Heart right ventricle (tissue), 16 donors: ENCODE measurements around the gene GPR176. TPM values are rescaled to one million over a fixed set of nuclear protein-coding genes. Genes with fewer than 3 reads are reported as not detected.
A peak's percentile ranks its signal among the peaks of the same experiment; 100 is the strongest.

ENCODE experiments used
- ATAC-seq, 8 donors: fragments of 200-7000 bp; cut with Tn5 transposase; one replicate each; pipeline ENCODE4 v1.9.1; 2020; ENCODE audit warnings: mild to moderate bottlenecking in 8 of 8, moderate library complexity in 8 of 8, moderate number of reproducible peaks in 1 of 8
- DNase-seq, 2 donors: peaks; one replicate each; pipeline ENCODE4 v3.0.0-alpha.2; 2020
- H3K27ac ChIP-seq, 10 donors: fragments of 200-600 bp; sonication (generic) in 2 of 10; one replicate each; pipeline versions ENCODE4 v1.5.0 to v1.8.0; 2020 to 2022; ENCODE audit warnings: mild to moderate bottlenecking in 3 of 10
- H3K27me3 ChIP-seq, 7 donors: fragments of 200-600 bp; one replicate each; pipeline ENCODE4 v1.8.0; 2021 to 2022; ENCODE audit warnings: mild to moderate bottlenecking in 2 of 7
- H3K36me3 ChIP-seq, 9 donors: fragments of 200-600 bp; sonication (generic) in 1 of 9; one replicate each; pipeline versions ENCODE4 v1.5.0 to v1.8.0; 2020 to 2022; ENCODE audit warnings: mild to moderate bottlenecking in 2 of 9
- H3K4me1 ChIP-seq, 9 donors: fragments of 200-600 bp; sonication (generic) in 1 of 9; one replicate each; pipeline versions ENCODE4 v1.5.0 to v1.8.0; 2020 to 2022; ENCODE audit warnings: mild to moderate bottlenecking in 4 of 9
- H3K4me3 ChIP-seq, 10 donors: fragments of 200-600 bp; sonication (generic) in 2 of 10; one replicate each; pipeline versions ENCODE4 v1.5.0 to v1.8.0; 2020 to 2022; ENCODE audit warnings: mild to moderate bottlenecking in 7 of 10, moderate library complexity in 2 of 10
- H3K9me3 ChIP-seq, 11 donors: fragments of 200-600 bp in 10 of 11; sonication (generic) in 2 of 11; one replicate each; pipeline versions ENCODE4 v1.5.0 to v1.8.0; 2013 to 2022; ENCODE audit warnings: mild to moderate bottlenecking in 2 of 11, control low read depth in 1 of 11, moderate library complexity in 1 of 11
- WGBS, 2 donors: extraction: QIAGEN DNeasy Blood & Tissue Kit; methylation state at CpG; one replicate each; pipeline ENCODE4 v1.1.7; 2013; ENCODE audit warnings: inconsistent platforms in 1 of 2; 5-methylcytosine and 5-hydroxymethylcytosine counted together
- intact Hi-C, 10 donors: fragments of 100-400 bp; cut with DNase I; formaldehyde crosslinking; loops; one replicate each; pipeline versions ENCODE4 v1.11.1 to v1.14.2; 2022
- polyA plus RNA-seq, 2 donors: library from polyadenylated mRNA; stranded (reverse); fragments of 200-250 nt; gene quantifications; one replicate each; pipeline ENCODE4 v1.2.3, GENCODE V29; 2013
- total RNA-seq, 10 donors: library from RNA; stranded (reverse); fragmentation: NEBNext Ultra II Directional in 3 of 10; extraction: Animal tissue kit (Norgen Biotek cat#: 25700) in 3 of 10; gene quantifications; one replicate each; pipeline versions ENCODE4 v1.2.1 to v1.2.4, GENCODE V29; 2021 to 2023
- TF ChIP-seq, protein P1 (sequence below), 9 donors: fragments of 200-600 bp; sonication (generic) in 2 of 9; IDR thresholded peaks; one replicate each; pipeline versions ENCODE4 v1.5.0 to v1.8.0; 2021 to 2022; ENCODE audit warnings: antibody characterized with exemption in 9 of 9, mild to moderate bottlenecking in 5 of 9, moderate library complexity in 1 of 9
- donor health status: Arrhythmogenic right ventricular cardiomyopathy.
- donor health status: ischemic (EF 13 %, LVEDD 7.1; RV severe dilation, severe dysfunction).
- donor health status: healthy with polysubstance abuse.
- donor health status: DM: no; HTN: yes; CAD: no.
- donor health status: DM: no; HTN: no; CAD: no.
- donor health status: ischemic (EF 25% LVEDD 6.9; RV normal size, moderate dysfunction).
- donor health status: ischemic (EF 25% LVEDD 5.7; RV mildly dilated, moderate dysfunction).
- donor health status: healthy.
- donor health status: DM: yes; HTN: yes; CAD: no.
- donor health status: Ischemic cardiomyopathy.
- donor health status: ischemic (EF 35%, LVEDD 5.7; RV mildly dilated, moderate dysfunction).
- donor health status: nonischemic (EF 11% LVEDD 7.7; RV severe dilation, severe dysfunction).
- donor health status: DM: yes; HTN: yes; CAD: no.
- donor health status: PGD.
- donor health status: ischemic (EF 29% LVEDD 5.4; RV normal size, mild dysfunction).
- donor health status: nonischemic (EF 23%, LVEDD 6.1; RV moderate dilation, normal function).

Gene GPR176
- total and polyA plus RNA-seq, 12 donors, result 0.87 to 3.1 (median 1.6) TPM

DNA sequence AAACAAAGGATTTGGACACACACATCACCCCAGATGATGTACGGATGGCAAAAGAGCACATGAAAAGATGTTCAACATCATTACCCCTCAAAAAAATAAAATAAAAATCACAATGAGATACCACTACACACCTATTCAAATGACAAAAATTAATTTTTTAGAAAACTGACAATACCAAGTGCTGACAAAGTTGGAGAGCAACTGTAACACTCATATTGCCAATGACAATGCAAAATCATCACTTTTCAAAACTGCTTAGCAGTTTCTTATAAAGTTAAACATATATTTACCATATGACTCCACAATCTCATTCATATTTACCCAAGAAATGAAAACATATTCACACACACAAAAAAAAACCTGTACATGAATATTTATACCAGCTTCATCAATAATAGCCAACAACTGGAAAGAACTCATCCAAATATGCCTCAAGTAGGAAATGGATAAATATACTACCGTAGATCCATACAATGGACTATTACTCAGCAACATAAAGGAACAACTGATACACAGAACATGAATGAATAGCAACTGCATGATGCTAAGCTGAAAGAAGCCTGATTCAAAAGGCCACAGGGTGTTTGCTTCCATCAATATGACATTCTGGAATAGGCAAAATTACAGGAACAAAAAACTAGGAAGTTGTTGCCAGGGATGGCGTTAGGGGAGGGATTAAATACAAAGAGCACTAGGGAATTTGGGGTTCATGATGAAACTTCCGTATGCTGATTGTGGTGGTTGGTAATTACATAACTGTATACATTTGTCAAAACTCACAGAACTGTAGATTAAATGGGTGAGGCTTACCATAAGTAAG lies 138.7 kb downstream of the GPR176 start:
- ATAC-seq, result no peak

GRCh38 chr15:39778021-39778420 lies 142.0 kb downstream of the GPR176 start:
- intact Hi-C loops, result no loop called here
- Histone ChIP-seq H3K27ac (no peak overlapping the region), H3K4me3 (no peak overlapping the region), H3K36me3 (no peaks in the 10 kb centered on the region), H3K9me3 (no peaks in the 10 kb centered on the region), H3K4me1 (peaks cover 0 to 10% (median 0%) of the 10 kb centered on the region in 9 donors), H3K27me3 (no peaks in the 10 kb centered on the region)
- TF ChIP-seq, protein P1, sequence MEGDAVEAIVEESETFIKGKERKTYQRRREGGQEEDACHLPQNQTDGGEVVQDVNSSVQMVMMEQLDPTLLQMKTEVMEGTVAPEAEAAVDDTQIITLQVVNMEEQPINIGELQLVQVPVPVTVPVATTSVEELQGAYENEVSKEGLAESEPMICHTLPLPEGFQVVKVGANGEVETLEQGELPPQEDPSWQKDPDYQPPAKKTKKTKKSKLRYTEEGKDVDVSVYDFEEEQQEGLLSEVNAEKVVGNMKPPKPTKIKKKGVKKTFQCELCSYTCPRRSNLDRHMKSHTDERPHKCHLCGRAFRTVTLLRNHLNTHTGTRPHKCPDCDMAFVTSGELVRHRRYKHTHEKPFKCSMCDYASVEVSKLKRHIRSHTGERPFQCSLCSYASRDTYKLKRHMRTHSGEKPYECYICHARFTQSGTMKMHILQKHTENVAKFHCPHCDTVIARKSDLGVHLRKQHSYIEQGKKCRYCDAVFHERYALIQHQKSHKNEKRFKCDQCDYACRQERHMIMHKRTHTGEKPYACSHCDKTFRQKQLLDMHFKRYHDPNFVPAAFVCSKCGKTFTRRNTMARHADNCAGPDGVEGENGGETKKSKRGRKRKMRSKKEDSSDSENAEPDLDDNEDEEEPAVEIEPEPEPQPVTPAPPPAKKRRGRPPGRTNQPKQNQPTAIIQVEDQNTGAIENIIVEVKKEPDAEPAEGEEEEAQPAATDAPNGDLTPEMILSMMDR (IDR thresholded peaks at IDR 0.05), result no peak
- no peak for ATAC-seq
- WGBS, 2 donors, result 82 to 83% methylated on average over 3 of the region's 3 CpGs
- no peak for DNase-seq

More for the DNA sequence above, 138.7 kb downstream of the GPR176 start:
- peak overlapping the region in 1 of 10 donors; percentile 73 for H3K4me3 ChIP-seq
- no peaks in the 10 kb centered on the region for H3K9me3 ChIP-seq
- H3K27me3 ChIP-seq, result no peaks in the 10 kb centered on the region
- intact Hi-C loops, result loop anchor here in 7 of 10 donors (10.0 kb wide), 3 partner anchors 153 to 253 kb away; partner anchors contain the start of genes SRP14 (in 3 of the 7) and EIF2AK4 (in 2 of the 7)
- TF ChIP-seq, protein P1 (IDR thresholded peaks at IDR 0.05), result no peak
- no peak for DNase-seq
- H3K4me1 ChIP-seq, result peaks cover 0 to 43% (median 14%) of the 10 kb centered on the region in 9 donors
- 87 to 95% methylated on average over 4 of the region's 4 CpGs for WGBS, 2 donors
- H3K36me3 ChIP-seq, result no peaks in the 10 kb centered on the region
- peak overlapping the region in 1 of 10 donors; percentile 42 for H3K27ac ChIP-seq

DNA sequence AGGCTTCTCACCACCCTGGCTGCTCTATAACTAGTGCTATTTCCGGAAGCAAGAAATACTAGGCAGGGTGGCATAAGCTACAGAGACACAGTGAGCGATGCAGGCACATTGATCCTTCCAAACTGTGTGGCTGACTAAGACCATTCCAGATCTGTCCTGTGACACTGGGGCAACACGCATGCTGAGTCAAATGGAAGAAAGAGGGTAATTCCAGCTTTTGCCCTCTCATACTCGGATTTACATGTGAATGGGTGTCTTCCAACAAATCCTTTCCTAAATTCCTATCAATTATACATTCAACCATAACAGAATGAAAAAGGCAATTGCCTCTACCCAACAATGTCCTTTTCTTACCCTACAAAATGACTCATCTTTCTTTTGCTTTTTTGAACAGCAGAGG lies 142.6 kb downstream of the GPR176 start:
- 93% methylated on average over 4 of the region's 4 CpGs for WGBS, 2 donors
- no peak overlapping the region for H3K27ac ChIP-seq
- no peaks in the 10 kb centered on the region for H3K27me3 ChIP-seq
- DNase-seq (no peak), ATAC-seq (no peak)
- peaks cover 0 to 9% (median 0%) of the 10 kb centered on the region in 9 donors for H3K4me1 ChIP-seq
- intact Hi-C loops, result no loop called here
- no peak overlapping the region for H3K4me3 ChIP-seq
- TF ChIP-seq, protein P1 (IDR thresholded peaks at IDR 0.05), result no peak
- H3K36me3 ChIP-seq, result no peaks in the 10 kb centered on the region
- H3K9me3 ChIP-seq, result no peaks in the 10 kb centered on the region

DNA sequence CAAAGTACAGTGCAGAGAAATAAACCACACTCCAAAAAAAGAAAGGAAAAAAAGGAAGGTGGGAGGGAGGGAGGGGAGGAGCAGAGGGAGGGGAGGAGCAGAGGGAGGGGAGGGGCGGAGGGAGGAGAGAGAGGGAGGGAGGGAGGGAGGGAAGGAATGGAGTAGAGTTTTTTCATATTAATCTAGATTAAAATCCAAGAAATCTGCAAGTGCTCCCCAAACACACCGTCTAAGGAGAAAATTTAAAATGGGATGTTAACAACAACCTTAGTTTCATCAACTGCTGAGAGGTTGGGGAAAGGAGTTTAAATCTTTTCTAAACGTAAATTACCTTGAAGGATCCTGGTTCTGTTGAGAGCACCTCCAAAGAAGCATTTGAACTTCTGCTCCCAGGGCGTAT lies 144.0 kb downstream of the GPR176 start:
- DNase-seq, result no peak
- Histone ChIP-seq H3K4me1 (peaks cover 0 to 10% (median 0%) of the 10 kb centered on the region in 9 donors), H3K27me3 (no peaks in the 10 kb centered on the region), H3K36me3 (no peaks in the 10 kb centered on the region), H3K4me3 (no peak overlapping the region), H3K9me3 (no peaks in the 10 kb centered on the region), H3K27ac (no peak overlapping the region)
- TF ChIP-seq, protein P1 (IDR thresholded peaks at IDR 0.05), result no peak
- intact Hi-C loops, result no loop called here
- no peak for ATAC-seq
- 69 to 81% methylated on average over 4 of the region's 4 CpGs for WGBS, 2 donors
